Hindlimb muscle (tissue), 1 donor: ENCODE data around the gene SCCPDH. TPM values are rescaled to one million over a fixed set of nuclear protein-coding genes. Genes with fewer than 3 reads are reported as not detected.
A peak's percentile ranks its signal among the peaks of the same experiment; 100 is the strongest.
"Not testable (repeated sequence)": the region's sequence is repeated elsewhere in the genome, so short reads cannot be mapped to it uniquely, and the experiment has no call there.

Source experiments
- DNase-seq: peaks from one replicate; pipeline ENCODE4 v3.0.0-alpha.2; 2013
- polyA plus RNA-seq: library from polyadenylated mRNA; unstranded; fragments of 120-200 nt; gene quantifications from one replicate; pipeline ENCODE4 v1.2.1, GENCODE V29; 2013; ENCODE audit not compliant: insufficient read length

Gene SCCPDH, protein sequence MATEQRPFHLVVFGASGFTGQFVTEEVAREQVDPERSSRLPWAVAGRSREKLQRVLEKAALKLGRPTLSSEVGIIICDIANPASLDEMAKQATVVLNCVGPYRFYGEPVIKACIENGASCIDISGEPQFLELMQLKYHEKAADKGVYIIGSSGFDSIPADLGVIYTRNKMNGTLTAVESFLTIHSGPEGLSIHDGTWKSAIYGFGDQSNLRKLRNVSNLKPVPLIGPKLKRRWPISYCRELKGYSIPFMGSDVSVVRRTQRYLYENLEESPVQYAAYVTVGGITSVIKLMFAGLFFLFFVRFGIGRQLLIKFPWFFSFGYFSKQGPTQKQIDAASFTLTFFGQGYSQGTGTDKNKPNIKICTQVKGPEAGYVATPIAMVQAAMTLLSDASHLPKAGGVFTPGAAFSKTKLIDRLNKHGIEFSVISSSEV
- polyA plus RNA-seq: 36.3 TPM

DNA sequence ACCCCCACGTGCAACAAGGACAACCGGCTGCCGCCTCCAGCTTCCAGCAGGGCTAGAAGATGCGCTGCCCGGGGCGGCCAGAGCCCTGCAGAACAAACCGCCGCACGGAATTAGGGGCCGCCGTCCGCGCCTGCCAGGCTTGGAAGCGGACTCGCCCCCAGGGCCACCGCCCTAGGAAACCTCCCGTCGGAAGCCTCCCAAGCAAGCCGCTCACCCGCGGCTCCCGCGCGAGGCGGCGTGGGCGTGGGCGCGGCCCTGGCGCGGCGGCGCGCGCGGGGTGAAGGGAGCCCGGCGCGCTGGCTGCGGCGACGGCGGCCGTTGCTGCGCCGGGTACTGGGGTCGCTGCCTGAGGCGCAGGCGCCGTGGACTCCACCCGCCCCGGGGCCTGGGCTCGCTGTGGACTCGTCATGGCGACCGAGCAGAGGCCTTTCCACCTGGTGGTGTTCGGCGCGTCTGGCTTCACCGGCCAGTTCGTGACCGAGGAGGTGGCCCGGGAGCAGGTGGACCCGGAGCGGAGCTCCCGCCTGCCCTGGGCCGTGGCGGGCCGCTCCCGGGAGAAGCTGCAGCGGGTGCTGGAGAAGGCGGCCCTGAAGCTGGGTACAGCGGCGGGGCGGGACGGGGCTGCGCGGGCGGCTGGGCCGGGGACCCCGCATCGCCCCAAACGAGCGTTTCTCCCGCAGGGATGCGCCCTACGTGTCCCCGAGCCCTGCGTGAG lies at the start of gene SCCPDH:
SCCPDH (plus strand) TSS at position 394 of the 715 bp plus-strand sequence; CDS start at position 408, 14 bp downstream.
- peak; percentile 87 for DNase-seq

DNA sequence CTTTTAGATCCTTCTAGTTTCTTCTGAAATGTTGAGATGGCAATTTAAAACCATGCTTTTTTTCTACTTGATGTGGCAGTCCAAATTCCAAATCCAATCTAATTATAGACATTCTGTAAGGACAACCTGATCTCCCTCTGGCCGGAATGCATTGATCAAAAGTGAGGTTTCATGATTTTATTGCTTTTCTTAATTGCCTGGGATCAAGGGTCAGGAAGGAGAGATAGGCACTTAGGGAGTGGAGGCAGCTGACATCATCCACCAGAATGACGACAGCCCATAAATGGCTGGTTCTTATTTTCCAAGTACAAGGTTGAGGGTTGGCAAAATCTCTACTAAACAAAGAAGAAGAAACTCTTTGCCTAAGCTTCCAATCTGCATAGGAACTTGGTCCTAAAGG lies 46.4 kb upstream of the SCCPDH start:
- DNase-seq: no peak

DNA sequence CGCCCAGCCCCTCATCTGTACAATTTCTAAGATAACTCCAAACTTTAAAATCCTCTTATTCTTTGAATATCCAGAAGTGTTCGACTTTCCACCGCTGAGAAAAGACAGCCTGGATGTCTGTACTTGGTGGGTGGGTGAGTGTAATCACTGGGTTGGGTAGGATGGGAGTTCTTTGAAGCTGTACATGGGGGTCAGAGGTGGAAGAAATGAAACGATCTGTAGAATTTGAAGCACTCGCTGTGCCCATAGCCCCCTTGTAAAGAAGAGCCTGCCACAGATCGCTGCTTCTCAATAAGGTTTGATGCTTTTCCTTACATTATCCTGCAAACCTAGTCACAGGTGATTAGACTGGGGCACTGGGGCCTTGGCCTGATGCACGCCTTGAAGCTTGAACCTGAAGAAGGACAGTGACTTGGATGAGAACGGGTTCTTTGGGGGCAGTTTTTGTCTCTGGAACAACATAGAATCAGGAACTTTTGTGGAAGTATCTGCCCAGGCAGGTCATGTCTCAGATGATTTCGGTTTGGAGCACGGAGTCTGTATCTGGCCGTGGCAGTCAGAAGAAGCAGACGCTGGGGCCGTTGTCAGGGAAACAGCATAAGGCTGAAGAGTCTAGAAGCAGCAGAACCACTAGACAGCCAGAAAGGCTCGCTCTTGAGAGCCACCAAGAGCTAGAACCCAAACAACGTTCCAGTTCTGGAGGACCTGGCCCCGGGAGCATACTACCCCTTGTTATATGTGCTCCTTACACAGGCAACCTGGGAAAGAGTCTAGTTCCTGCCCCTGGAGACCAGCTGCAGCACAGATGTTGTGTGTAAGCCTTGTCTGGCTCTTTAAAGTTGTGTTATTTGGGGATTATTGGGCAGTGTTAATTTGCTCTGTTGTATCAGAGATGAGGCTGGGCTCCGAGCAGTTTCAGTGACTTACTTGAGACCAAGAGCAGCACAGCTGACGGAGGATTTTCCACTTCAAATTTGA lies 45.1 kb upstream of the SCCPDH start:
- DNase-seq: no peak

DNA sequence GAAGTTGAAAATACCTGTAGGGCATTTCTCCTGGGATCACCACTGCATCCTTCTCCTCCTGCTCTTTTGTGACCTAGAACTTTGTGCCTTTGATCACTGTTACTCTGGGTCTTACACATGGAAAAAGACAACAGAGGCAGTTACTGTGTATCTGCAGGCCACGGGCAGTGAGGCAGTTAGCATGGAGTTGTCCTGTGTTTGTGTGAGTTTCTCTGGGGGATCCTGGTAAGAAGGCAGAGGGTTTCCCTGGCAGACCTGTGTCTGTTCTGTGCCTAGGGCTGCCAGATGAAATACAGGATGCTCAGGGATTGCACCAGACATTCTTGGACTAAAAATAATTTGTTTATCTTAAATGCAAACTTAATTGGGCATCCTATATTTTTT lies 44.4 kb upstream of the SCCPDH start:
- DNase-seq: no peak

DNA sequence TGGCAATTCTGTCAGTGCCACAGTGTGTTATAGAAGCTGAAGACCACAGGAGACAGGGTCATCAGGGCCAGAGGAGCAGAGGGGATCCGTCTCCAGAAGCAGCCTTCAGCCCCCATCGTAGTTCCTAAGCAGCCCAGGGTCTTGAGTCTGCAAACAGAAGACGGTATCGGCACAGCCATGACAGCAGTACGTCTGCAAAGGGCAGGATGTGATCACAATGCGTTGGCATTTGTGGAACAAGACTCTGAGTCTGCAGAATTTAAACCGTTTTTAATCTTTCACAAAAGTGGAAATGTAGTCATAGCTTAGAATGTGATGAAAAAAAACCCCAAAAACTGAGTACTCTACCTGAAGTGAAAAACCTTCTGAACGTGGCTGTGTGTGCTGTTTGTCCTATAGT lies 44.0 kb upstream of the SCCPDH start:
- DNase-seq: no peak

DNA sequence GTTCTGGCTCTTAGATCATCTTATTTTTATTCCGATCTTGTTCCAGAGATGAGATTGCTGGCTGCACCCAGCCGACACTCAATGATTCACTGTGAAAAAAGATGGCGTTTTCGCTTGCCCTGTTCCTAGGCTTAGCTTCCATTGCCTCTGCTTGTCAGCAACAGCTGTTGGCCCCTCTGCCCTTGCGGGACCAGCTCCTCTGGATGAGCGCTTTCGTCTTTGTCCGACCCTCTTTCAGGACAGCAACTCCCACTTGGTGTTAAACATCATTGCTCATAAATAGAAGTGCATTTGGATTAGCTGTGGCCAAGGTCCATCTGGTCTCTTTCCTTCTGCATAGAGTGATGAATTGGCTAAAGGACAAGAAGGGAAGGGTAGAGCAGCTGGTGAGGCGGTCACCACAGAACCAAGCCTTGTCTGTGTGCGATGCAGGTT lies 43.5 kb upstream of the SCCPDH start:
- no peak for DNase-seq

DNA sequence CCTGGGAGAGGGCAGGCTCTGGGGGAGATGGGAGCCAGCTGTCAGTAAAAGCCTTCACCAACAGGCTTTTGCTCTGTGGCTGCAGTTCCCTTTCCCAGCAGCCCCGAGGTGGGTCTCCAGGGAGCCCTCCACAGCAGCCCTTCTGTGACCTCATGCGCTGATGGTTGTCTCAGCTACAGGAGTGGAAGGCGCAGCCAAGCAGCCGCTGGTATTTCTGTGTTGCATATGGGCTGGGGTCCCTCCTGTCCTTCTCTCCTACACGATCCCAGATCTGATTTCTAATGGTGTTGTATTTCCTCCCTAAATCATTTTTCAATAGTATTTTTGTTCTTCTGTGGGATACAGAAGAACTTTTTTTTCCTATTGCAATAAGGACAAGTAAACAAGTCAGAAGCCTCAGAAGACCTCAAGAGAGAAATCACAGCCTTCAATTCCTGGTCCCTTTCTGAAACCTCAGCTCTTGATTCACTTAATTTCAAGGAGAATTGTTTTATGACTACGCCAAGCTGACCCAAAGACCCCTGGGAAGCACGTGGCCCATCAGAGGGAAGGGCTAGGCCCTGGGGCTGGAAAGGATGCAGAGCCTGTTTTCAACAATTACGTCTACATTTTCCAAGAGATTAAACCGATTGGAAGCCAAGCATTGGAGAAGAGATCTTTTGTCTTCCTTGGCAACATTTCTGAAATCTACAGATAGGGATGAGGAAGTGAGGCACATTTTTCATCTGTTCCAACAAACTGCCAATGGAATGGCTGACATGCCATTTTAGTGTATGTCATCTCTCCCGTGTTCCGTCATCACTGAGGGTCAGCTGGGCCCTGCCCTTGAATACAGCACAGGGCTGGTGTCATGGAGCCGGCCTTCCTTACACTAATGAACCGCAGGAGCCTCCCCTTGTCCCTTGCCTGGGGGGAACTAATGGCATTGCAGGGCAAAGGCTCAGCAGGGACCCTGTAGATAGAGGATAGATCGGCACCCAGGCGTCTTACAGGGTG lies 42.0 kb upstream of the SCCPDH start:
- DNase-seq: no peak

DNA sequence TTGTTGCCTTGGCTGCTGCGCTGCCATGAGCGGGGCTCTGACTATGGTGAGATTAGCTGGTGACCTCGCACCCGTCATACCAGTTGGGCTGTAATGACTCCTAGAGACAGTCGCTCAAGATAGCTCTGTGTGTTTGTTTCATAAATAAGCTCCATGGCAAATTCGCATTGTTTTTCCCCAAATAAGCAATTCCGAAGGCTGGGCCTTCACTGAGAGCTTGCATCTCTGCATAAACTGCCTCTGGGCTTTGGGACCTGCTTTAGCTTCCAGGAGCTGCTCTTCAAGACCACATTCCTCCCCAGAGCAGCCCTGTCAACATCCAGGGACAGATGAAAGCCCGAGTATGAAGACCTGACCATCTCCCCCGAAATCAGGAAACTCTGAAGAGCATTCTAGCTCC lies 40.7 kb upstream of the SCCPDH start:
- DNase-seq: no peak

DNA sequence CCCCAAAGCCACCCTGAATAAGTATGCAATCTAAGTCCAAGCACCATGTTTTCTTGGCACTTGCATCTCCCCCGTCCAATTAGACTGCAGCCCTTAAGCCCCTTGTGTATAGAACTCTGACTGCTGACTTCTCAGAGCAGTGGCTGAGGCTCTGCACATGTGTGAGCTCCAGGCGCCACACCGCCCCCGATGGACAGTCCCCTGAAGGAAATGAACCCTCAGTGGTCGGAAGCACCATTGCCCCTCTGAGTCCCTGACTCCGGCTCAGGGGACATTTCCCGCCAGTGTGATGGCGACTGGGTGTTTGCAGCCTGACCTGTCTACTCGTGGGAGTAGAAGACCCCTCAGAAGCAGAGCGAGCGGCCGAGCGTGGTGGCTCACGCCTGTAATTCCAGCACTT lies 37.2 kb upstream of the SCCPDH start:
- no peak for DNase-seq

DNA sequence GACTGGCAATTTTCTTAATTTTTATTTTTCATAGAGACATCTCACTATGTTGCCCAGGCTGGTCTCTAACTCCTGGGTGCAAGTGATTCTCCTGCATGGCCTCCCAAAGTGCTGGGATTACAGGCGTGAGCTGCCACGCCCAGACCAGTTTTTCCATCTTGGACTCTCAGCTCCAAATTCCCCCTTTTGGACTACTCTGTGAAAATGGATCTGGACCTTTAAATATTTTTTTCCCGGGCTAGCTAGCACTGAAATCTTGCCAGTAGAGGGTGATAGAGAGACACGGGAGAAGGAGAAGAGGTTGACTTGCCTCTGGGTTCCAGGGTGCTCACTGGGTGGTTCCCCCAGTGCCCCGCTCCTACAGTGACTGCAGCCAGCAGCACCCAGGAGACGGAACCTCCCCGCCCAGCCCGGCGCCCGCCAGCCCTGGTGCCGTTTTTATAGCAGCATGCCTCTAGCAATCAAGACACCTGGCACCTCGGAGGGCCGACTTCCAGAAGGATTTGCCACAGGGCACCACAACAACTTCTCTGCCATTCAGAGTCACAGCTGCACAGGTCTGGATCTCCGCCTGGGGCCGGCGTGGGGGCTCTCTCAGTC lies 34.7 kb upstream of the SCCPDH start:
- no peak for DNase-seq

DNA sequence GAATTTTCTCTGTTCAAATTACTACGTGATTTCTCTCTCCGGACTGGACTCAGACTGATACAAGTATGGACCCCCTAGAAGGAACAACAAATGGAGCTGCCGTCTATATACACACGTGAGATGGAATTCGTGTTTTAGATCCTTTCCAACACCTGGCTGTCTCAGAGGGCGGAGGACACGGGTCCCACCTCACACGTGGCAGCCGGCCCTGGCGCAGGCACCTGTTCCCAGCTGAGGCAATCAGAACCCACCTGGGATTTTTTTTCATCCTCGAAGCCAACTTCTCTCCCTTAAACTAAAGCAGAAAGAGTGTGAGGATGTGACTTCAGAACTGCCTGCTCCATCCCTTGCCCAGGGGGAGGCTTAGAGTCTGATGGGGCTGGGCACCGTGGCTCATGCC lies 34.1 kb upstream of the SCCPDH start:
- DNase-seq: no peak

DNA sequence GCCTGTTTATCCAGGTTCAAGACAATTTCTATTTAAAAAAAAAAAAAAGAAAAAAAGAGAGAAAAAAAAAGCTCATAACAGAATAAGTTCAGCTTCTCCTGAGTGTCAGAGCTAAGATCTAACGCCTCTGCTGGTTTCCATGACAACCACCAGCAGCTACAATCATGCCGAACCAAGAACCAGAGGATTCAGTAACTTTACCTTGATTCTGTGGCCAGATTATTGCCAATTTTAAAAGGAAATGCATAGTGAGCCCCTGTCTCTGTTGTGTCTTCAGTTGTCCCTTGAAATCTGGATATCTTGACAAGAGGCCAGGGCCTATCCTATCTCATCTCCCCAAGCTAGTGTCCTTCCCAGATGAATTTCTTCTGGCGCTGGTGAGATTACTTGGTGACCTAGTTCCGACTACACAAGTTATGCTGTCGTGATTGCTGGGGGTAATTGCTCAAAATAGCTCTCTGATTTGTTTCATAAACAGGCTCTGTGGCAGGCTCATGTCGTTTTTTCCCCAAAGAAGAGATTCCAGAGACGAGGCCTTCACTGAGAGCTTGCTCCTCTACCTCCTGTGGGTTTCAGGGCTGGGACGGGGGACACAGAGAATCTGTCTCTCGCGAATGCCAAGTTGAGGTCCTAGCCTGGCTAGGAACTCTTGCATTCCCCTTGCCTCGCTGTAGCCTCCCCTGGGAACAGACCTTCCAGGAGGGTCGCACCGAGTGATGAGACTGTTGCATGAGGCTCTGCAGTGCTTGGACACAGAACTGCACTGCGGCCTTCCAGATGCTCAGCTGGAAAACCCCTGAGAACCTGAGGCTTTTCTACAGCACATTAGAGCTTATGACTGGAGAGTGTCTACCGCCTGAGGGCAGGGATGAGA lies 32.4 kb upstream of the SCCPDH start:
- no peak for DNase-seq

DNA sequence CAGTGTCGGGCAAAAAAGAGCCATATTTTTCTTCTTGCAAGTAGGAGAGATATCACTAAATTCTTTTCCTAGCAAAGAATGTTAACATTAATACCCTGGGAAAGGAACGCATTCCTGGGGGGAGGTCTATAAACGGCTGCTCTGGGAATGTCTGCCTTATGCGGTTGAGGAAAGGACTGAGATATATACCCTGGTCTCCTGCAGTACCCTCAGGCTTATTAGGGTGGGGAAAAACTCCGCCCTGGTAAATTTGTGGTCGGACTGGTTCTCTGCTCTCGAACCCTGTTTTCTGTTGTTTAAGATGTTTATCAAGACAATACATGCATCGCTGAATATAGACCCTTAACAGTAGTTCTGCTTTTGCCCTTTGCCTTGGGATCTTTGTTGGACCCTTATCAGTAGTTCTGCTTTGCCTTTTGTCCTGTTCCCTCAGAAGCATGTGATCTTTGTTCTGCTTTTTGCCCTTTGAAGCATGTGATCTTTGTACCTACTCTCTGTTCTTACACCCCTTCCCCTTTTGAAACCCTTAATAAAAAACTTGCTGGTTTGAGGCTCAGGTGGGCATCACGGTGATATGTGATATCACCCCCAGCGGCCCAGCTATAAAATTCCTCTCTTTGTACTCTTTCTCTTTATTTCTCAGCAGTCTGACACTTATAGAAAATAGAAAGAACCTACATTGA lies 29.9 kb upstream of the SCCPDH start:
- DNase-seq: not testable (repeated sequence)

DNA sequence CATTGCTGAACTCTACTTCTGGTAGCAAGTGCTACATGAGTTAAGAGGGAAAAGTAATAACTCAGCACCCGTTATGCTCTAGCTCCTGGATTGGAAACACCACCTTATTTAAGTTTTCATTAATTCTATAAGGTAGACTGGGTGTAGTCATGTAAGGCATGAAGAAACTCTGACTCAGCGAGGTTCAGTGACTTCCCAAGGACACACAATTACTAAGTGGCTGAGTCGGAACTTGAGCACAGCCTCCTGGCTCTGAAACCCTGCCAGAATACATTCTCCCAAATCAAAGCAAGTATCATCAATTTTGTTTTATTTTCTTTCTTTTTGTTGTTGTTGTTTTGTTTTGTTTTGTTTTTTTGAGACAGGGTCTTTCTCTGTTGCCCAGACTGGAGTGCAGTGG lies 29.1 kb upstream of the SCCPDH start:
- no peak for DNase-seq

DNA sequence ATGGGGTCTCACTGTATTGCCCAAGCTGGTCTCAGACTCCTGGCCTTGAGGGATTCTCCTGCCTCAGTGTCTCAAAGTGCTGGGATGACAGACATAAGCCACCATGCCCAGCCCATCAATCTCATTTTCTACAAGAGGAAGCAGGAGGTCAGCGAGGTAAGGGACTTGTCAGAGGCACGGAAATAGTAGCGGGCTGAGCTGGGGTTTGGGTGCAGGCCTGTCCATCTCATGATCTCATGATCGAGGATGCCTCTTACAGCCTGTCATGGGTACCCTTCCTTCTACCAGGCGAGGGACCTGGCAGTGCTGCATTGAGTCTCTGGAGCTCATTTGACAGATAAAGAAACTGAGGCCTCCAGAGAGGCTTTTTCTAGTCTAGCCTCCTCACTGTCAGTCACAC lies 28.5 kb upstream of the SCCPDH start:
- DNase-seq: no peak

DNA sequence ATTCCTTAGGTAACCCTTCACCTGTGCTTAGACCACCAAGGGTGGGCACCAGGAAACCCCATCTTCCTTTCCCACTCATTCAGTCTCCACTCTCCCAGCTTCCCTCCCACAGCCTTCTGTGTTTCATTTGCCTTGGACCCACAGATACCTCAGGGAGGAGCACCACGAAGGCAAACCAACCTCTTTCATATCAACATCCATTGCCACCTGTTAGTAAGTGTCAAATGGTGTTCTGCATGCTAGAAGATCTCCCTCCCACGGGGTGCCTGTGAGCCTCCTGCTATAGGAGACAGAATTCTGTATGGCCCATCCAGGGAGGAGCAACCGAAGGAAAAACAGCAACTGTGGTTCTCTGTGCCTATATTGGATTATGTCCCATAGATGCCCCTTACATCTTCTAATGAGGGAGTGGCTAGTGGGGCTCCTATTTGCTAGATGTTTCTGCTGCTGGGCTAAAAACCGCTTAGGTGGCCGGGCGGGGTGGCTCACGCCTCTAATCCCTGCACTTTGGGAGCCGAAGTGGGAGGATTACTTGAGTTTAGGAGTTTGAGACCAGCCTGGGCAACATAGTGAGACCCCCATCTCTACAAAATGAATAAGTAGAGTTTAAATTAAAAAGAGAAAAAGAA lies 25.6 kb upstream of the SCCPDH start:
- DNase-seq: no peak

DNA sequence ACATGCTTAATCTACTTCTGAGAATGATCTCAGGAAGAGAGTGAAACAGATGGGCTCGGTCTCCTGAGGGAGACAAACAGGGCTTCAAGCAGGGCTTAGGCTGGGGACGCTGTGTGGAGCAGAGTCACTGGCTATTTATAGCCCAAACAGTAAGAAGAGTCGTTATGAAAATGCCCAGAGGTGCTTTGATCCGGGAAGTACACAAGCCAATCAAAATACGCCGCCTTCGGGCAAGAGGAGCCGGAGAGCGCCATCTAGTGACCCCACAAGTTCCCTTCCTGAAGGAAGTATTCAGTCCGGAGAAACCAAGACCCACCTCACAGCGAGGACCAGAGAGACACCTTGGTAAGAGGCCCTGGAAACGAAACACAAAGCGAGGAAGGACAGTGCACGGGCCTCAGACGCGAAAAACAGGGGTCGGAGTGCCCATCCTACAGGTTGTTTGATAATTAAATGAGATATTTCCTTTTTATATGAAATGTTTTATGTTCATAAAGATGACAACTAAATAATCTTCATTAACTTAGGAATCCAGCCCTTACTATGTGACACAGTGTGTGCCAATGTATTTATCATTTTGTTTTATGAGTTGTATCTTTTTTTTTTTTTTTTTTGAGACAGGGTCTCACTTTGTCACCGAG lies 25.0 kb upstream of the SCCPDH start:
- DNase-seq: peak; percentile 88

DNA sequence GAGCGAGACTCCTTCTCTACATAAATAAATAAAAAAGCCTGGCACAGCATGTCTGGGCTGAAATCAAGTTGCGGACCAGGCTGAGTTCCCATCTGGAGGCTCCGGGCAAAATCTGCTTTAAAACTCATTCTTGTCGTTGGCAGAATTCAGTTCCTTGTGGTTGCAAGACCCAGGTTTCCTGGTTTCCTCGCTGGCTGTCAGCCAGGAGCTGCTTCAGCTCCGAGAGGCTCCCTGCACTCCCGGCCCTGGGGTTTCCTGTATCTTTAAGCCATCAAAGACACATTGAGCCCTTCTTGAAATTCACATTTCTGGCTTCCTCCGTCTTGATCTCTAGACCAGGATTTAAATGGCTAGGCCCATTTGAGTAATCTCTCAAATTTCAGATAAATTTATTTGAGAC lies 20.6 kb upstream of the SCCPDH start:
- DNase-seq: no peak
